GM18909 (cell line): Measurements from ENCODE around the gene RGS16.

Experiments
- ATAC-seq: cut with Tn5 transposase; IDR thresholded peaks from one replicate; pipeline ENCODE4 v1.9.1; 2021; ENCODE audit warnings: mild to moderate bottlenecking; ENCODE audit not compliant: unreplicated experiment, poor library complexity

RGS16 gene

GRCh38 chr1:182610606-182611194 lies 6.5 kb upstream of the RGS16 start:
- ATAC-seq = no peak

DNA sequence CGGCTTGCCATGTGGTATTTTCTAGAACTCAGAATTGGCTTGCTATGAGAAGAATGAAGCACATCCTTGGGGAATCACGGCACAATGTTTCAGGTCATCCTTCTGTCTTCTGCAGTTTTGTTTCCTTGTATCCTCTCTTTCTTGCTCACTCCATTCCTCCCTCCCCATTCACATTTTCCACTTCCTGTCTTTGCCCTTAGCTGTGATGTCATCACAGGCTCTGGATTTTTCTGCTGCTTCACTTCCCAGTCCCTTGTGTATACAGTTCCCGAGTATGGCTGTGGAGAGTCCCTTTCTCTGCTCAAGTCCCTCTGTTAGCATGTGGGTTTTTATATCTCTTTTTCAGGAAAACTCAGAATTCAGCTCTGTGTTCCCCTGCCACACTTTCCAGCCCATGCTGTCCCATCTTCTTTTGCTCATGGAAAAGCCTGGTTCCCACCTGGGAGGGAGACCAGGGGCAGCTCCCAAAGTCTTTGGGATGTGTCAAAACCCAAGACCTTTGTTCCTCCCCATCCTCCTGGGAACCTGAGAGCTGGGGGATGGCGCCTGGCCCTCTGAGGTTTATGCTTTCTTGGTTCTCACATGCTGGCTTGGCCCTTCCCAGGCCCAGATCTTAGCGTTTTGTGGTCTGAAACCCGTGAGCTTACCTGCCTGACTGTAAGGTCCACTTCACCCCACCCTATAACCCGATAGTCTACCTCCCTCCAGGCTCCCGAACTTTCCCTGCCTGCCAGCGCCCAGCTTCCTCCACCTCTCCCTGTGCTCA lies 4.8 kb upstream of the RGS16 start:
- no peak for ATAC-seq

DNA sequence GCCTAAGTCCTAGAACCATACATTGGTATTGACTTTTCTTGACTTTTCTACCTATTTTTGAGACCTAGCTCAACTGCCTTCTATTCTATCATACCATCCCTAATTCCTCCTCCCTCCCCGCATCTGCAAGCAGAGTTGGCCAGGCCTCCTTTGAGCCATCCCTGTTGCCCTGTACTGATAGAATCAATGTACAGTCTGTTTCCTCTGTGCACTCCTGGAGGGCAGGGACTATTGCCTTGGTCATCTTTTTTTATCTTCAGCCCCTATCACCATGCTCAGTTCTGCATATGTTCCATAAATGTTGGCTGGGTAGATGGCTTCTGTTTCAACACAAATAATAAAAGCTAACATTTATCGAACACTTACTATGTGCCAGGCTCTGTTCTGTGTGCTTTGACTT lies 4.0 kb upstream of the RGS16 start:
- no peak for ATAC-seq

- ATAC-seq = no peak
Measured at GRCh38 chr1:182607566-182607965, 3.4 kb upstream of the RGS16 start.

GRCh38 chr1:182603646-182604174 lies 479 bp downstream of the RGS16 start:
- no peak for ATAC-seq

GRCh38 chr1:182602935-182603645 lies 1.1 kb downstream of the RGS16 start:
- no peak for ATAC-seq

DNA sequence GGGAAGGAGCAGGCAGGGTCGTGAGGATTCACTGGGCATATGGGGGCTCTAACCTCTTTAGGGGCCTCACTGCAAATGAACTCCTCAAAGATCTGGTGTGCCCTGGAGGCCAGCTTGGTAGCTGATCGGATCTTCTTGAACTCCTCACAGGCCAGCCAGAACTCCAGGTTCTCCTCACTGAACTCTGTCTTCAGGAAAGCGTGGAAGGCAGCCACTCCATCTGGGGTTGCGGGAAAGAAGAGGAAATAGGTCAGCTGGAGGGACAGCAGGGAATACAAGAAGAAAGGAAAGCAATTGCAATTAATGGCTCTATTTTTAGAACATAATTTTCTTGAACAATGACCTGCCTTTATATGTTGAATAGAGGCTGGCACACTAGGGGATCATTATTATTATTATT lies 2.3 kb downstream of the RGS16 start:
- ATAC-seq = no peak

DNA sequence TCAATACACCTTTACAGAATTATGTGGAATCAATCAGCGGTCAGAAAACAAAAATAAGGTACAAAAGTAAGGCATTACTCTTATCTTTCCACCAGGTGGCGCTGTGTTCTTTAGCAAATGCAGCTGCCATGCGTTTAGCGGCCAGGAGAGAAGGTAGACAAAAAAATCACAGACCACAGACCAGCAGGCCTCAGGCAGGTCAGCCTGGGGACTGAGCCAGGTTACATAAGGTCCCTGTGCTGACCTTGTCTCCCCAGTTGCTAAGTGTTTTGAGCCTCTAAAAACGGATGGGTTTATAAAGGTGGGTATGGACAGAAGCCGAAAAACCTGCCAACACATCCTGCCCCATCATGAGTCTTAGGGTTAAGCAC lies 2.8 kb downstream of the RGS16 start:
- no peak for ATAC-seq

GRCh38 chr1:182600745-182601415 lies 3.3 kb downstream of the RGS16 start:
- no peak for ATAC-seq

DNA sequence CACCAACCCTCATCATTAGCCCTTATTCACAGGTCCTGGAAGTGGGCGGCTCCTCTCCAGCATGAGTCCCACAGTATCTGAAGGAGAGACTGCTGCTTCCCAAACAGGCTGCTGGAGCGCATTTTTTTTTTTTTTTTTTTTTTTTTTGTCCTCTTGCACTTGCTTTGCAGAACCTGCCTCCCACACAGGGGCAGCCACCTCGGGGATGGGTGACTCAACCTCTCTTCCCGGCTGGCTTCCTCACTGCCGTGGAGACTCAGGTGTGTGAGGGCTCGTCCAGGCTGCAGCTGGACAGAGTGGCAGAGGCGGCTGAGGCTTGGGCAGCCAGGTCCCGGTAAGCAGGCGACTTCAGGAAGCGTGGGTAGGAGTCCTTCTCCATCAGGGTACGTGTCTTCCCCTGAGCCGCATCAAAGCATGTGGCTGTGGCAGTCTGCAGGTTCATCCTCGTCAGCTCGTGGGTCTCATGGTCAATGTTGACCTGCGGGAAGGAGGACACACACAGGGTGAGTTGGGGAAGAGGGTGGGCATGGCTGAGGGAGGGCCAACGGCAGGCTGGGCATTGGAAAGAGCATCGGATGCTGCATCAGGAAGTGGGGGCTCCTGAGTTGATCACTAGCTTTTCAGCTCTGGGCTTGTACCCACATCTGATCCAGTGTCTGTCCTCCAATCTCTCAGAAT lies 4.0 kb downstream of the RGS16 start:
- ATAC-seq = no peak

- ATAC-seq = no peak
Measured at GRCh38 chr1:182599339-182599738, 4.8 kb downstream of the RGS16 start.

DNA sequence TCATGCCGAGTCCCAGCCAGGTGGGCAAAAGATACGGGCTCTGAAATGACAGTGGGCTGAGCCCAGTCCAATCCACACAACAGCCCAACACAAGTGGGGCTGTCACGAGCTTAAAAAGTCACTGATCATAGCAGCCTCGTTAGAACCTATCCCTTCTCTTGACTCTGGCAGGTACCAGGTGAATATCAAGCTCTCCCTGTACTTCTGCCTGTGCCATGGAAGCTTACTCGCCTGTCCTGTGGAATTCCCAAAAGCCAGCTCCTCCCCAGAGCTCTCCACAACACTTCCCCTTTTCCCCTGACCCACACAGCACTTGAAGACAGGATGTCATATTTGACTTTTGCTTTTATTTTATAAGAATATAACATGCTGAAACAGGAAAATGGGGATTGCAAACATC lies 5.9 kb downstream of the RGS16 start:
- ATAC-seq = no peak

DNA sequence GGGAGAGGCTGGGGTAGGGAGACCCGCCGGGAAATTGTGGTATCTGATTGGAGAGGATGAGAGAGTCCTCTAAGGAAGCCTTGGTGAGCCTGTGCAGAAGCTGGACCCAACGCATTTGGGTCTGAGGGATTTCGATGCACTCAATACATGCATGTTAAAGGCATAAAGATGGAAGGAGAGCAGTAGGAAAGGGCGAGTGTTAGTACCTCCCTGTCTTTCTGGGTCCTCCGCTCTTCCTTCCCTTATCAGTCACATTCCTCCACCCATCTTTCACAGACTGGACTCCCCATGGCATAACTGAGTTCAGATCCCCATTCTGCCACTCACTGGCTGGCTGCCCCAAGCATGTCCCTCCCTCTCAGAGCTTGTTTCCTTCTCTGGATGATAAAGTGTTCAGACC lies 7.3 kb downstream of the RGS16 start:
- no peak for ATAC-seq

GRCh38 chr1:182595641-182596240 lies 8.4 kb downstream of the RGS16 start:
- ATAC-seq = no peak

- no peak for ATAC-seq
Measured at GRCh38 chr1:182589931-182590330, 14.3 kb downstream of the RGS16 start.

DNA sequence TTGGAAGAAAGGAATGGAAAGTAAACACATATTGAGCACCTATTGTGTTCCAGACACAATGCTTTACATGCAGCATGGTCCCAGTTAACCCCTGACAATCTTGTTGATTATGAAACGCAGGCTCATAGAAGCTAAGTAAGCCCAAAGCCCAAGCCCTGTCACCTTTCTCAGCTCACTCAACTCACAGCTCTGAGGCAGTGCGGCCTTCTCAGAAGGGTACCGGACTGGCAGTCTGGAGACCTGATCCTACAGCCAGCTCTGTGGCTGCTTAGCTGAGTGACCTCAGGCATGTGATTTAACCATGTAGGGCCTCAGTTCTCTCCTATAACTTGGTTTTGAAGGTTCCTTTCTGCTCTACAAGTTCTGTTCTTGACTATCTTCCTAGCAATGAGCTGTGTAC lies 14.7 kb downstream of the RGS16 start:
- no peak for ATAC-seq

- peak; percentile 82 for ATAC-seq
Measured at GRCh38 chr1:182588500-182589396, 15.4 kb downstream of the RGS16 start, which contains the start of gene RNASEL. Gene RNASEL, minus strand, starts transcription at chr1:182589256. Its CDS starts 2,450 bp downstream, at chr1:182586806.

DNA sequence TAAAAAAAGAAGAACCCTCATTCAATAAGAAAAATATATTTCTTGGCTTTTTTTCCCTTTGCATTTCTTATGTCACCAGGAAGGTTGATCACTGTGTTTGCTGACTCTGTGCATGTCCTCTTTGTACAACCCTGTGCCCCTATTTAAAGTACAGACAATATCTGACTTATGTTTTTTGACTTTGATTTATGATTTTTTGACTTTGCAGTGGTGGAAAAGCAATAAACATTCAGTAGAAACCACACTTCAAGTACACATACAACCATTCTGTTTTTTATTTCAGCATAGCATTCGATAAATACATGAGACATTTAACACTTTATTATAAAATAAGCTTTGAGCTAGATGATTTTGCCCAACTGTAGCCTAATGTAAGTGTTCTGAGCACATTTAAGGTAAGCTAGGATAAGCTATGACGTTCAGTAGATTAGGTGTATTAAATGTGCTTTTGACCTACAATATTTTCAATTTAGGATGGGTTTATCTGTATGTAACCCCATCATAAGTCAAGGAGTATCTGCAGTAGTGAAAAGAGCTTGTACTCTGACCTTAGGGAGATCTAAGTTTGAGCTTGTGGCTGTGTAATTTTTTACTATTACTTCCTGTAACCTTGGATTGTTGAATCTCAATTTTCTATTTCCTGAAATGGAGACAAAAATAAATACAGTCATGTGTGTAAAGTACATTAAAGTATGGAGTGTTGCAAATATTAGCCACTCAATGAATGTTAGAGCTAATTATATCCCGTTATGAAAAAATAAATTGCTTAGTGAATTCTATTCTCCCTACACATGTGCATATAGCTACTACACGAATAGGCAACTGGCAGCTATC lies 16.3 kb downstream of the RGS16 start:
- ATAC-seq = no peak
